SKM-1 treated with dmso at 0.1 percent for 144 hours (cell line): Measurements from ENCODE around the gene CSPG4.
A peak's percentile ranks its signal among the peaks of the same experiment; 100 is the strongest.
"Not testable (repeated sequence)": the region's sequence is repeated elsewhere in the genome, so short reads cannot be mapped to it uniquely, and the experiment has no call there.

Source experiments
- DNase-seq: peaks from one replicate; lab custom pipeline; 2025; ENCODE audit not compliant: unreplicated experiment; lab: John Stamatoyannopoulos, UW

Gene CSPG4

GRCh38 chr15:75705375-75705774, 7.3 kb downstream of the CSPG4 start:
- DNase-seq: not testable (repeated sequence)

- no peak for DNase-seq
Measured at GRCh38 chr15:75704618-75705017, 8.0 kb downstream of the CSPG4 start.

- no peak for DNase-seq
Measured at GRCh38 chr15:75704263-75704615, 8.4 kb downstream of the CSPG4 start.

GRCh38 chr15:75703440-75704262, 9.0 kb downstream of the CSPG4 start:
- DNase-seq: not testable (repeated sequence)

- DNase-seq: no peak
Measured at GRCh38 chr15:75702436-75702835, 10.2 kb downstream of the CSPG4 start.

- not testable (repeated sequence) for DNase-seq
Measured at GRCh38 chr15:75701071-75702003, 11.3 kb downstream of the CSPG4 start.

- not testable (repeated sequence) for DNase-seq
Measured at GRCh38 chr15:75699961-75700874, 12.4 kb downstream of the CSPG4 start.

- DNase-seq: peak; percentile 38
Measured at GRCh38 chr15:75699517-75699916, 13.1 kb downstream of the CSPG4 start.

- DNase-seq: not testable (repeated sequence)
Measured at GRCh38 chr15:75697974-75698747, 14.5 kb downstream of the CSPG4 start.

GRCh38 chr15:75697523-75697922, 15.1 kb downstream of the CSPG4 start:
- no peak for DNase-seq

GRCh38 chr15:75696854-75697259, 15.8 kb downstream of the CSPG4 start:
- no peak for DNase-seq

- no peak for DNase-seq
Measured at GRCh38 chr15:75696311-75696720, 16.3 kb downstream of the CSPG4 start.

GRCh38 chr15:75695634-75696310, 16.9 kb downstream of the CSPG4 start:
- DNase-seq: no peak

- DNase-seq: no peak
Measured at GRCh38 chr15:75695220-75695619, 17.4 kb downstream of the CSPG4 start.

- peak; percentile 56 for DNase-seq
Measured at GRCh38 chr15:75694241-75695182, 18.1 kb downstream of the CSPG4 start.

GRCh38 chr15:75693501-75694240, 19.0 kb downstream of the CSPG4 start:
- DNase-seq: peak; percentile 56

GRCh38 chr15:75693028-75693427, 19.6 kb downstream of the CSPG4 start:
- not testable (repeated sequence) for DNase-seq

- peak; percentile 36 for DNase-seq
Measured at GRCh38 chr15:75692311-75692710, 20.3 kb downstream of the CSPG4 start.
